Stimulated activated CD8-positive, alpha-beta memory T cell treated with anti-CD3 and anti-CD28 coated beads, Interleukin-15, amount 100 ng/mL, for 1 hour (primary cell): Measurements from ENCODE around the gene LIPT1.
"Not testable (repeated sequence)": the region's sequence is repeated elsewhere in the genome, so short reads cannot be mapped to it uniquely, and the experiment has no call there.

ENCODE experiments used
- DNase-seq: peaks from one replicate; pipeline ENCODE4 v3.0.0-alpha.2; 2020; ENCODE audit warnings: low read depth

The LIPT1 gene

GRCh38 chr2:99180755-99181623 is 26.2 kb downstream of the LIPT1 start, which contains the start of the genes MITD1 and MRPL30:
TSS of gene MITD1 (minus strand) at chr2:99181058. CDS start at chr2:99180981, 77 bp downstream.
TSS of gene MRPL30 (plus strand) at chr2:99181184. CDS start at chr2:99186204, 5,020 bp downstream.
- peak; percentile 79 for DNase-seq

GRCh38 chr2:99181624-99182000 is 26.8 kb downstream of the LIPT1 start:
- no peak for DNase-seq

GRCh38 chr2:99183025-99183424 is 28.3 kb downstream of the LIPT1 start:
- no peak for DNase-seq

DNA sequence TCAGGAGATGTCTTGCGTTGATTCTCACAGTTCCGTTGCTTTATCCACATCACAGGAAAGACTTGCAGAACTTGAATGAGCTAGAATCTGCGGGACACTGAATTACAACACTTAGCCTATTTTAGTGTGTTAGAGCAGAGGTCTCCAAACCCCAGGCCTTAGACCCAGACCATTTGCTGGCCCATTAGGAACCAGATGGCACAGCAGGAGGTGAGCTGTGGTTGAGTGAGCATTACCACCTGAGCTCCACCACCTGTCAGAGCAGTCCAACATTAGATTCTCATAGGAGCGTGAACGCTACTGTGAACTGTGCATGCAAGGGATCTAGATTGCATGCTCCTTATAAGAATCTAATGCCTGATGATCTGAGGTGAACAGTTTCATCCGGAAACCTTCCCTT is 30.0 kb downstream of the LIPT1 start:
- no peak for DNase-seq

DNA sequence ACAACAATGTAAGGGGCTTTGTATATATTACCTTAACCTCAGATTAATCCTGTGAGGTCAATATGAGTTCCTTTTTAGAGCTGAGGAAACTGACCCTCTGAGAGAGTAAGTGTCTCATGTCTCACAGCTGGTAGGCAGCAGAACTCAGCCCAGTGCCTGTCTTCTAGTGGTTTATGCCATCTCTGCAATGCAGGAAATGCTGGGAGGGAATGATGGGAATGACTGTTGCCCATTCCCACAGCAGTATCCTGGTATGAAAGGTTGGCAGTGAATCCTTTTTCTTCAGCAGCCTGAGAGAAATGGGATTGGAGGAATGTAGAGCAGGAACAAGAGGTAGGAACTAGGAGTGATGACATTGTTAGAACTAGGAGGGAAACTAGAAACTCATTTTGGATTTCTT is 32.2 kb downstream of the LIPT1 start:
- no peak for DNase-seq

GRCh38 chr2:99188357-99188756 is 33.6 kb downstream of the LIPT1 start:
- DNase-seq: no peak

DNA sequence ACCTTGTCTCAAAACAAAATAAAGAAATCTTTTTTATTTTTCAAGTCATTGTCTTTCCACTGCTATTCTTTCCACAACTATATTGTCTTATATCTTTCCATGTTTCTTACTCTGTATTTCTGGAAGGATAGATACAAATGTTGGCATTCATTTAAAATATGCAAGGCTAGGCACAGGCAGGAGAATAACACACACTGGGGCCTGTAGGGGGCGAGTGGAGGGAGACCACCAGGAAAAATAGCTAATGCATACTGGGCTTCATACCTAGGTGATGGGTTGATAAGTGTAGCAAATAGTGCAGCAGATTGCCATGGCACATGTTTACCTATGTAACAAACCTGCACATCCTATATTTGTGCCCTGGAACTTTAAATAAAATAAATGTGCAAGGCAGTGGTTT is 35.8 kb downstream of the LIPT1 start:
- DNase-seq: no peak

DNA sequence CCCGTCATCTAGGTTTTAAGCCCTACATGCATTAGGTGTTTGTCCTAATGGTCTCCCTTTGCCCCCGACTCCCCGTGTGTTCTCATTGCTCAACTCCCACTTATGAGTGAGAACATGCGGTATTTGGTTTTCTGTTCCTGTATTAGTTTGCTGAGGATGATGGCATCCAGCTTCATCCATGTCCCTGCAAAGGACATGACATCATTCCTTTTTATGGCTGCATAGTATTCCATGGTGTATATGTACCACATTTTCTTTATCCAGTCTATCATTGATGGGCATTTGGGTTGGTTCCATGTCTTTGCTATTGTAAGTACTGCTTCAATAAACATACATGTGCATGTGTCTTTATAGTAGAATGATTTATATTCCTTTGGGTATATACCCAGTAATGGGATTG is 37.6 kb downstream of the LIPT1 start:
- DNase-seq: not testable (repeated sequence)

- DNase-seq: no peak
Measured at GRCh38 chr2:99198103-99198841, 43.5 kb downstream of the LIPT1 start.

GRCh38 chr2:99200076-99200800 is 45.5 kb downstream of the LIPT1 start:
- no peak for DNase-seq

DNA sequence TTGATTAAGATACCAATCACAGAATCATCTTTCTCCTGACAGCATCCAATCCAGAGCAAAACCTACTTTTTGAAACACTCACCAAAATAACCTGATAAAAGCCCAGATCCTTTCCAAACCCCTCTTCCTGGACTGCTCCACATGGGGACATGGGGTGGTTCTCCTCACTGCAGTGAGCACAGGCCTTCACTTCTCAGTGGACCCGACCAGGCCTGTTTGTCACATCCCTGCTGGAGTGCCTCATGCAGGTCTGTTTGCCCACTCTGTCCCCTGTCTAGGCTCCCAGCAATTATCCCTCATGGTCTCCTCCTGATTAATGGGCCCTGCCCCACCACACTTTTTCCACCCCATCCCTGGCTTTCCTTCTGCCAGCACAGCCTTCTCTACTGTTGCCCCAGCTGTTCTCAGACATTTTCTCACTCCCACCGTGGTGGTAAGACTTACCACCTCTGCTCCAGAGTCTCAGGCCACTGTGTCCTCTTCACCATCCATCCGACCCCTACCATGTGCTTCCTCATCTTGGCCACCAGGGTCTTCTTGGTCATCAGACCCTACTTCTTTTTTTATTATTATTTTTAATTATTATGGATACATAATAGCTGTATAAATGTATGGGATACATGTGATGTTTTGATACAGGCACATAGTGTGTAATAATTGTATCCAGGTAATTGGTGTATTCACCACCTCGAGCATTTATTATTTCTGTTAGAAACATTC is 47.4 kb downstream of the LIPT1 start:
- no peak for DNase-seq

GRCh38 chr2:99205491-99205890 is 50.7 kb downstream of the LIPT1 start:
- DNase-seq: no peak
